Measurements from ENCODE around the gene USP53.
"Not testable (repeated sequence)": the region's sequence is repeated elsewhere in the genome, so short reads cannot be mapped to it uniquely, and the experiment has no call there.

The USP53 gene

GRCh38 chr4:119279541-119279940 is 67.0 kb downstream of the USP53 start:
- FAIRE-seq = not testable (repeated sequence)

GRCh38 chr4:119279945-119280344 is 67.4 kb downstream of the USP53 start:
- not testable (repeated sequence) for FAIRE-seq

GRCh38 chr4:119281393-119281792 is 68.9 kb downstream of the USP53 start:
- no peak for FAIRE-seq

GRCh38 chr4:119284876-119285780 is 72.6 kb downstream of the USP53 start:
- FAIRE-seq = no peak

GRCh38 chr4:119286377-119287002 is 74.0 kb downstream of the USP53 start:
- FAIRE-seq = peak; percentile 94

GRCh38 chr4:119289313-119289712 is 76.8 kb downstream of the USP53 start:
- FAIRE-seq = no peak

DNA sequence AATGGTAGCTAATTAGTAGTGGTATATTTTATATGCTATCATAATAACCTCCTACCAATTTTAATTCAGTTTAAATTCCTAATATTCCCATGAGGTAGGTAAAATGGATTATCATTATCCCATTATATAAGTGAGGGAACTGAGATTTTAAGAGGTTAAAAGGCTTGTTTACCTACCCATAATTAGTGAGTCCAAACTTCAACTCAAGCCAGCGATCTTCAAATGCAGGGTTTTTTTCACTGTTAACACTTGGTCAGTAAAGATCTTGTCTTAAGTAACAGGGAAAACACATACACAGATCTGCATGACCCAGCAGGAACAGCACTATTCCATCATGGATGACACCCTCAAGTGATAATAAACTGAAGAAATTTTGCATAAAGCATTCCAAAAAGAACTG is 78.1 kb downstream of the USP53 start:
- FAIRE-seq = no peak

DNA sequence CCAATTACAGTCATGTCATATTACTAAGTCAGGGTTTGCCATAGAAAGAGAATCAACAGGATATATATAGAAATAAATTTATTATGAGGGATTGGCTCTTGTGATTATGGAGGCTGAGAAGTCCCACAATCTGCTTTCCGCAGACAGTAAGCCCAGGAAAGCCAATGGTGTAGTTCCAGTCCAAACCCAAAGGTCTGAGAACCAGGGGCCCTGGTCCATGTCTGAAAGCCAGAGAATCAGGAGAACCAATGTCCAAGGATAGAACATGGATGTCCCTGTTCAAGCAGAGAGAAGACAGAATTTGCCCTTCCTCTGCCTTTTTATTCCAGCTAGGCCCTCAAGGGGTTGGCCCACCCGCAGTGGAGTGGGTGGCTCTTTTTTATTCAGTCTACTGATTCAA is 83.8 kb downstream of the USP53 start:
- no peak for FAIRE-seq

- FAIRE-seq = no peak
Measured at GRCh38 chr4:119297795-119298194, 85.3 kb downstream of the USP53 start.

GRCh38 chr4:119299260-119299671 is 86.8 kb downstream of the USP53 start:
- FAIRE-seq = no peak

GRCh38 chr4:119299741-119300100 is 87.2 kb downstream of the USP53 start:
- FAIRE-seq = no peak

- no peak for FAIRE-seq
Measured at GRCh38 chr4:119300101-119300978, 87.8 kb downstream of the USP53 start.

- no peak for FAIRE-seq
Measured at GRCh38 chr4:119302073-119302832, 89.7 kb downstream of the USP53 start.

GRCh38 chr4:119303587-119304305 is 91.2 kb downstream of the USP53 start:
- no peak for FAIRE-seq

DNA sequence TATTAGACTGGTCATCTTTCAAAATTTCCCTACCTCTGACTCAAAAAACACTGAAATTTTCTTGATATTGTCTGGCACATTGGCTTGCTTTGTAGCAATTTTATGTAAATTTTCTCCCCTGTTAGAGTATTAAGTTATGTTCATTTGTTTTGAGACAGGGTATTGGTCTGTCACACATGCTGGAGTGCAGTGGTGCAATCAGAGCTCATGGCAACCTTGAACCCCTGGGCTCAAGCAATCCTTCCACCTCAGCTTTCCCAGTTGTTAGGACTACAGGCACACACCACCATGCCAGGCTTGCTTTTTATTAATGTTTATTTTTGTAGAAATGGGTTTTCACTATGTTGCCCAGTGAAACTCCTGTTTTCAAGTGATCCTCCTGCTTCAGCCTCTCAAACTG is 91.9 kb downstream of the USP53 start:
- FAIRE-seq = no peak

GRCh38 chr4:119307606-119308005 is 95.1 kb downstream of the USP53 start:
- no peak for FAIRE-seq

GRCh38 chr4:119310826-119311225 is 98.3 kb downstream of the USP53 start:
- no peak for FAIRE-seq

DNA sequence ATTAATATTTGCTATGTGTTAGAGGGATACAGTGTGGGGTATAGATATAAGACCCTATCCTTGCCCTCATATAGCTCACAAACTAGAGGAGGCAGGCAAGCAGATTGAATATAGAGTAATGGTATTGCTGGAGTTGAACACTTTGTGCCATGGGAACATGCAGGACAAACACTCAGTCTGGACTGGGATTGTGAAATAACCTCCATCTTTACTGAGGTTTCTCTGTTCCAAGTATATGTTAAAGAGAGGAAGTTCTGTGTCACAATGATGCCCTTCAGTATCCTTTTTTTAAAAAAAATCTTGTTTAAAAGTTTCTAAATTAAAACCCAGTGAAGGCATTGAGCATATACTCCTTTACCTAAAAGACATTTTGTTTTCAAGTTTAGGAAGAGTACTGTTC is 100.7 kb downstream of the USP53 start:
- no peak for FAIRE-seq

DNA sequence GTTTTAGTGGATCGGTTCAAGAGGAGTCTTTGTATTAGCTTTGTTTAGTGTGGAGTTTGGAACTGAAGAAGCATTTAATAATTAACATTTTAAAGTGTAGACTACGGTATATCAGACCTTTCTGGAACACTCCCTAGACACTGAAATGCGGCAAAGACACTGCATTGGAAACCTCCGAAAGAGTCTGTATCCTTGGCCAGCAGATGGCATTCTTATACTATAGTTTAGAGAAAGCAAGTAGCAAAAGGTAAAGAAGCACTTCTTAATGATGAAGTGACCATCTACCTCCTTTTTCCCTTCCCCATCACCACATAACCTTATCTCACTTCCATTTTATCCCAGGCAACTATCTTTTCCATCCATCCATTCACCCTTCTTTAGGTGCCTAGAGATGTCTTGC is 101.8 kb downstream of the USP53 start:
- FAIRE-seq = peak; percentile 60

- FAIRE-seq = no peak
Measured at GRCh38 chr4:119315036-119315435, 102.5 kb downstream of the USP53 start.

DNA sequence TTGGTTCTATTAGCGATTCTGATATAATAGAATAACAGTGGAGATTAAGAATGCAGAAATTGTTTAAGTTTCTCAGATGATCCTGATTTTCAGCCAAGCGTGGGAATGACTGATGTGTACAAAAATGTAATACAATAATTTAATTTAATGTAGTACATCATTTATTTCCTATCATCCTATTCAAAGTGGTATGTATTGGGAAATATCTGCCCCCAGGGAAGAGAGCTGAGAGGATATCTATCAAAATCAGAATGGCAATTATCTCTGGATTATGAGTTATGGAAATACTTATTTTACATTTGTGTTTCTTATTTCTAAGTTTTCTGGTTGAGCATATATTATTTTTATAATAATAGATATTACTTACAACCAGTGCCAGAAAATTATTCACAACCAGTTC is 105.5 kb downstream of the USP53 start:
- no peak for FAIRE-seq
